HPDE6-E6E7 (cell line): ENCODE data around the gene CAST.

ENCODE experiments used
- DNase-seq: peaks from one replicate; pipeline ENCODE4 v3.0.0; 2011; ENCODE audit warnings: missing footprints; ENCODE audit errors: extremely low spot score

The CAST gene

DNA sequence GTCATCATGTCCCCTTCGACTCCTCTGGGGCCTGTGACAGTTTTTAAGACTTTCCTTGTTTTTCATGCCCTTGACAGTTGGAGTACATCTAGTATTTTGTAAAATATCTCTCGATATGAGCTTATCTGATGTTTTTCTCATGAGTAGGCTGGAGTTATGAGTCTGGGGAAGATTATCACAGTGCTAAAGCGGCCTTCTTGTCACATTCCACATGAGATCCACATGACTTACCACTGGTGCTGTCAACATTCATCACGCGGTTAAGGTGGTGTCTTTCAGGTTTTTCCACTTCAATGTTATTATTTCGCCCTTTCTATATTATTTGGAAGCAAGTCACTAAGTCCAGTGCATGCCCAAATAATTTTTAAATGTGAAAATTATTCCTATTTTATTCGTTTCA, 17.1 kb upstream of the CAST start:
- DNase-seq, result no peak

DNA sequence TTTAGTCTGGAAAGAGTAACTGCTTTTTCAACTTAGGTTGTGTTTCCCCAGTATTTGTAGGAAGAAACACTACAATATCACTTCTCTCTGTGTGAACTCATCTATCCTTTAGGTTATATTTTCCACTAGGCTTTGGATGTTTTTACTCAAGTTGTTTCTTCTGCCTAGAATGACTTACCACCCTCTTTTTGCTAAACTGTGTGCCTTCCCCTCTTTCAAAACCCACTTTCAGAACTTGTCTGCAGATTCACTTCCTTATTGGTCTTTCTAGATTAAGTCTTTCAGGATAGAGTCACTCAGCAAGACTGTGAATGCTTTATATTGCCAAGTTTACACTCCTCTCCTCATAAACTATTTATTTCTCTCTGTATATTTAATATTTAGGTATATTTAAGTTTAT, 14.2 kb upstream of the CAST start:
- DNase-seq, result no peak

DNA sequence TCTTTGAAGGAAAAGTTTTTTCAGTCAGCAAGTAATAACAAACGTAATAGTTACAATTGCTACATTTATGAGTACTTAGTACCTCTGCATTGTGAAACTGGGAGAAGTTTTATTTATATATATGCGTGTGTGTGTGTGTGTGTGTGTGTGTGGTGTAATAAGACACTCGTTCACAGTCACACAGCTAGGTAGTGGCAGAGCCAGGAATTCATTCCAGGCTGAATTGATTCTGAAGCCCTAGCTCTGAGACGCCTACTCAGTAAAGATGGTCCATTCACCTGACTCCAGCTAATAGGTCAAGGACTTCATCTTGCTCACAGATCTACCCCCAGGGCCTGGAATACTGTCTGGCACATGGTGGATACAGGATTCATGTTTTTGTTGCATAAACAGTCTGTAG, 13.6 kb upstream of the CAST start:
- DNase-seq, result no peak

DNA sequence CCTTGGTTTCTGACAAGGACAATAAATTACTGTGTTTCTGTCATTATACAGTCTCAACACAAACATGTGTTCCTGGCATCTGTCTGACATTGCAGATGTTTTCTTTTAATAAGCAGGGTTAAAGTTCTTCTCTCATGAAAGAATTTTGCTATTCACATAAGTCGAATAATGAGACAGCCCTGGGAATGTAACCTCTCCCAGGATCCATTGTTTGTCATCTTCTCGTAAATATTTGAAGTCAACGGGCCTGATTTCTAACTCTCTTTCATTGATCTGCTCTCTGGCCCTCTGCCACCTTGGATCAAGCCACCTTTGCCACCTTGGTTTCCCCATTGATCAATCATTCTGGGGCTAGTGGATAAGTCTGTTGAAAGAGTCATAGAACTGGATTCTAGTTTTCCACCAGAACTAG, 12.9 kb upstream of the CAST start:
- no peak for DNase-seq

DNA sequence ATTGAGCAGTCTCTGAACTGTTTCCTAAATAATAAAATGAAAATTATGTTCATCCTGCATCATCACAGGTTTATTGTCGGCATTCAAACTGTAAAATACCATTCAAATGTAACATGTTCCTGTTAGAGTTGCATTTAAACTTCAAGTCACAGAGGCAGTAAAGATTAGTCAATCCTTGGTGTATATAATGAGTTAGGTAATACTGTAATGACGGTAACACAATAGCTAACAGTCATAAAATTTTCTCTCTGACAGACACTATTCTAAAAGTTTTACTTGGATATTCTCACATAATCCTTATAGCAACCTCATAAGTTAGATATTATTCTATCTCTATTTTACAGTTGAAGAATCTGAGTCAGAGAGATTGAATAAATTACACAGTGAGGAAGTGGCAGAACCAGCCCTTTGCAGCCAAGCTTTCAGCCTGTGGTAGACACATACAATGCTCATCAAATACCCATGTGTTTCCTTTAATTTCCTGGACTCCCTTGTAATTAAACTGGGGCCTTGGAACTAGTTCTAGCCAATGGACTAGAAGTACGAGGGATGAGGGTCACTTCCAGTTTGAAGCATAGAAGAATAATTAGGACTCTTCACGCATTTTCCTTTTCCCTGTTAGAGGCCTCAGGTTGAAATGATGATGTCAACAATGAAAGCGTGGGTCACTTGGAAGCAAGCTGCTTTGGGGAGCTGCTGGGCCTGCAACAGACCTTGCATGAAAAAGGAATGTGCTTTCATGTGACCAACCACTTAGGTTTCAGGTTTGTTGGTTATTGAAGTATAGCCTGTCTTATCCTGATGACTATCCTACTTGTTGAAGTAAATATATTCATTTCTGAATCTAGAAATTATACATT, 12.3 kb upstream of the CAST start:
- DNase-seq, result no peak

DNA sequence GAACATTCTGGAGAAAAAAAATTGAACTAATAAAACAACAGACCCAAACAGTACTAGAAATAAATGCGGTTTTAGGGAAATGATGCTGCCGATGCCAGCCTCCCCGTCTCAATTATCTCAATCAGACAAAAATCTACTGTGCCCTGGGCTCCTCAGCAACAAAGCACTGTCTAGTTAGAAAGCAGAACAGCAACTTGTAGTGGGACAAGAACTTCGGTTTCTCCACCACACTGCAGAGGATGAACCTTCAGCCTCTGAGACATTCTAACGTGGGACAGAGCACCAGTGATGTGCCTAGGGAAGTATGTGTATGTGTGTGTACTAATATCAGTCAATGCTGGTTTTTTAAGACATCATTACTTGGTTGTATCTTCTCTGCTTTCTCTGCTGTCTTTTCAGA, 11.1 kb upstream of the CAST start:
- no peak for DNase-seq

DNA sequence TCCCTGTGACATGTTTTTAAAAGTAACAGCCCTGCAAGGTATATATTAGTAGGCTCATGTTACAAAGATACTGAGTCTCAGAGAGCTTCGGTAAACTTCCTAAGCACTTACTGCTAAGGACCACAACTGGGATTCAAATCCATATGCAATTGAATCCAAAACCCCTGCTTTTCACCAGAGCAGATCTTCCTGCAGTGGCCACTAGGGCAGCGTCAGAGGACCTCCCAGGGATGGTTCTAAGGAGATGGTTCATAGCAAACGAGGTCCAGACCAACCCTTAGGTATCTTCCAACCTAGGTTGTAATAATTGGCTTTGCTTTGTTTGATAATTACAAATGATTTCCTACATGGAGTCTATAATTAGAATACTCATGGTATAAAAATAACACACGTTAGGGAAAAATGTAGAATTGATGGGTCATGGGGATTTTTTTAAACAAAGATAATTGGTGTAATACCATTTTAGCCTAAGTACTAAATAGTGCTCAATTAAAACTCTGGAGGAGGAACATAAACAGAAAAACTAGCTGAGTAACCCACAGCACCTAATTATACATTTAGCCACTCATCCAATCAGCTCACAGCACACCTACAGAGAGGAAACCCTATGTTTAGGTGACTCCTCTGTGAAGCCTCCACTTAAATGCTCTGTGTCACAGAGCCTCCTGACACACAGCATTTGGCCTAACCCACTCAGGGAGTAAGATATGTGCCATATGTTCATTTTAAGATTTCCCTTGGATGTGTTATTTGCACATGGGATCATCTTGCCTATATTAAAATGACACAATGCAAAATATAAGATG, 10.0 kb upstream of the CAST start:
- no peak for DNase-seq

DNA sequence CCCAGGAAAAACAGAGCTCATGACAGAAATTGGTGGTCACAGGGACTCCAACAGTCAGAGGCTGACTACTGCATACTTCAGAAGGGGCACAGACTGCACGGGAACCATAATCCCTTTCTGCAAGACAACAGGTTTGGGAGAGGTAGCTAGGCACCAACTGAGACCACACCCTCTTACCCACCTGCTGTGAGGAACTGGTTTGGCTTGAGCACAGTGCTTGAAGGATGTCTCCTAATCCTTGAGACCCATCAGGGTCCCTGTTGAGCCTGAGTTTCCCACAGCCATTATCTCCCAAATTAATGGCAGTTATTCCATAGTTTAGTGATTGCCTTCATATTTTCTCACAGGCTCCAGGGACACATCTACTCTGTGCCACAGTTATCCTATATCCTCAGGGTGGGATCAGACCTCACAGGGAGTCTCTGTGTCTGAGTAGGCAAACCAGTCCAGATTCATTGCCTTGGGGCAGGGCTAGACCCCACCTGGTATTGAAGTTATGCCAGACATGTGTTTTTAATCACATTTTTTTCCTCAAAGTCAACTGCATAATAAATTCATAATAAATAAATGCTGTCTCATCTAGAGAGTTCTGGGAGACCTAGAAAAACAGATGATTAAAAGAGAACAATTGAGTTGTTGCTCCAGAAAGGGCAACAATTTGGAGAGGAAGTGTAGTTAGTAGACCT, 9.3 kb upstream of the CAST start:
- DNase-seq, result no peak

DNA sequence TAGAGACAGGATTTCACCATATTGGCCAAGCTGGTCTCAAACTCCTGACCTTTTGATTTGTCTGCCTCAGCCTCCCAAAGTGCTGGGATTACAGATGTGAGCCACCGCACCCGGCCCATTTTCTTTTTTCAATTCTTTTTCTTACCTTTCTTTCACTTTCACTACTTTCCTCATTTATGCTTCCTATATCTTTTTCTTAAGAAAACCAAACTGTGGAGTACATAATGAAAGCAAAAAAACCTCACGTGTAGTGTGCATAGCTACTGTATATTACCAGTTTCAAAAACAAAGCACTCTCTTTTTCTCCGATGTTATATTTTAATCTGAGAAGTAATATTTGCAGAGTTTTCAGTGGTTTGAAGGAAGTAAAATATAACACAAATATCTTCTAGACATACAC, 8.0 kb upstream of the CAST start:
- no peak for DNase-seq

DNA sequence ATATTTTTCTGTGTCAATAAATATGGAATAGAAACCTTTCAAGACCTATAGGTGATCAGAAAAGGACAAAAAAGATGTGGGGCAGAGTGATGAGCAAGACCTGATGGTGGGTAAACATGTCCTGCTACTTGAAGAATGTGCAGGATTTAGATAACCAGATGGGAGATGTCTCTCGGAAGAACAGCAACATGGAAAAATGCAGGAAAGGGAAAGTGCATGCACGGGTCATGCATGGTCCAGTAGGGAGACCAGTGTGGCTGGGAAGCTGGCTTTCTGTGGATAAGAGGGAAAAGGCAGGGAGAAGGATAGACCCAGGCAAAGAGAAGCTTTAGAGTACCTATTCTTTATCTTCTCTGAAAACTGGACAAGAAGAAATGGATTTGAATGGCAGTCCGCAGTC, 7.1 kb upstream of the CAST start:
- DNase-seq, result no peak

DNA sequence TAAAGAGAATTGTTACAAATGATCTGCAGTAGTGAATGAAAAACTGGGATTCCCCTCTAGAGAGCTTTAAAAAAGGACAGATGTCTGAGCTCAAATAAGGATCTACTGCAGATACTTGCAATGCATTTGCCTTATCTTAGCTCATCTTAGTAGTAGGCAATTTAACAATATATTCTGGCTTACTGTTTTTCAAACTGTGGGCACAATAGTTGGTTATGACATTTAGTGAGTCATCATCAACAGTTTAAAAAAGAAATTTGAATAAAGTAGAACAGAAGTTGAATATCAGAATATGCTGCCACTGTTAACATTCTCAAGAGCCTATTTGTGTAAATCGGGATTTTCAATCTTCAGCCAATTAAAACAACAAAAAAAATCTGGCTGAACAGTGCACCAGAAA, 6.7 kb upstream of the CAST start:
- no peak for DNase-seq

DNA sequence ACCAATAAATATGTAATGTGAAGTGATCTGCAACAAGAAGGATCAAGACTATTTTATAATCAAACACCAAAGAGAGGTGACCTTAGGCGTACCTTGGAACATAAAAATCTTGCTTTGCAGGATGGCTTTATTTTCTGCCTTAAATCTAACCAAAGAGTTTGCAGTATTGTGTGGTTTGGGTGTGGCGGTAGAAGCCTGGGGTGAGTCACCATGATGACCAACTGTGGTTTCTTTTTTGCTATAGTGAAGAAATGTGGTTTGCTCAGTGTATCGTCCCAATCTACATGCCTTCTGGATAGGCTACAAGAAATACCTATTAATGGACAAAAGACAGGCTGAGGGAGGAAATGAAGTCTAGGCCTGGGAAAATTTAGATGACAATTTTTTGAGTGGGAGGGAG, 5.1 kb upstream of the CAST start:
- peak; percentile 77 for DNase-seq

DNA sequence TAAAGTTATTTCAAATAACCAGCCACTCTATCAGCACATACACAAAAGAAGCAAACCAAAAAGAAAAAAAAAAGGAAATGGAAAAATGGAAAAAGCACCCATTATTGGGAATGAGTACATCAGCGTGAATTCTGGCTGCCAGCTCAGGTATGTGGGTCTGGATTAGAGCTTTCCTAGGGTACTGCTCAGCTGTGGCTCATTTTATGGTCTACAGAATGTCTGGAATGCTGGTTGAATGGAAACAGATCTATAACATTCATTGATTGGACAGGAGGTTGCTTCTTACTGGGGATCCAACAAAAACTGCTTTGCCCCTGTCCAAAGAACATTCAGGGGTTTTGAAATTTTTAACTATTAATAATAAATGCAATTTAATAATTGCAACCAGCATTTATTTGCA, 3.9 kb upstream of the CAST start:
- no peak for DNase-seq

DNA sequence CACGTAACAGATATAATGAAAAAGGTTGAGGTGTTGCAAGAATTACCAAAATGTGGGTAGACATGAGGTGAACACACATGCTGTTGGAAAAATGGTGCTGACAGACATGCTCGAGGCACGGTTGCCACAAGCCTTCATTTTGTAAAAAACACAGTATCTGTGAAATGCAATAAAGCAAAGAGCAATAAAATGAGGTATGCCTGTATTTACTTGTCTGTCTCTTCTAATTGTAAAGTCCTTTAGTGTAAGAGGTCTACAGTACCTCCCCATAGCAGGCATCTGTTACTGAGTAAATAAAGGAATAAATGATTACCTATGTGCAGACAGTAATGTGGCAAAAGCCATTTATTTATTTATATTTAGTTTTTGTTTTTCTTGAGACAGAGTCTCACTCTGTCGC, 3.0 kb upstream of the CAST start:
- DNase-seq, result no peak

DNA sequence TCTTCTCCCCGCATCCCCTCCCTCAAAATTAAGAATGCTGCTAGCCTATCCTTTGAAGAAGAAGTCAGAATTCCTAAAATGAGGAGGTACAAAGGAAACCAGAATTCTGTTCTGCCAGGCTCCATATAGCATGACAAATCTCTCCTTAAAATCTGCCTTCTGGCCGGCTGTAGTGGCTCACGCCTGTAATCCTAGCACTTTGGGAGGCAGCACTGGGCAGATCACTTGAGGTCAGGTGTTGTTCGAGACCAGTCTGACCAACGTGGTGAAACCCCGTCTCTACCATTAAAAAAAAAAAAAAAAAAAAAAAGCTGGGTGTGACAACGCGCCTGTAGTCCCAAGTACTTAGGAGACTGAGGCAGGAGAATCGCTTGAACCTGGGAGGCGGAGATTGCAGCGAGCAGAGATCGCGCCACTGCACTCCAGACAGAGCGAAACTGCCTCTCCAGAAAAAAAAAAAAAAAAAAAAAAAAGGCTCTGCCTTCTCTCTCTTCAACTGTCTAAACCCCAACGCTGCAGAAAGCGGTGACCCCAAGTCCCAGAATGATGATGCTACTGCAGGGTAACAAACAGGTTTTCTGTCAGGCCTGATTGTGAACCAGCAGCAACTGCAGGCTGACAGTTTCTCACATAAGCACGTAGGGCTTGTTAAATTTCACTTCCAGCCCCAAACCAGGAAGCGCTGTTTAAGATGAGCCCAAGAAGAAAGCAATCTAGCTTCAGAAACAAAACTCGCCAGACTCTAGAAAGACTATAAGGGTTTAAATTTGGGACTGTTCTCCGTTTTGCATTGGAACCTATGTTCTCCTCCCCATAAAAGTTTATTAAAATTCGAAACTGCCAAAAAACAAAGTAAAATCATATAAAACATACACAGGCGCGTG, 963 bp upstream of the CAST start:
- no peak for DNase-seq

DNA sequence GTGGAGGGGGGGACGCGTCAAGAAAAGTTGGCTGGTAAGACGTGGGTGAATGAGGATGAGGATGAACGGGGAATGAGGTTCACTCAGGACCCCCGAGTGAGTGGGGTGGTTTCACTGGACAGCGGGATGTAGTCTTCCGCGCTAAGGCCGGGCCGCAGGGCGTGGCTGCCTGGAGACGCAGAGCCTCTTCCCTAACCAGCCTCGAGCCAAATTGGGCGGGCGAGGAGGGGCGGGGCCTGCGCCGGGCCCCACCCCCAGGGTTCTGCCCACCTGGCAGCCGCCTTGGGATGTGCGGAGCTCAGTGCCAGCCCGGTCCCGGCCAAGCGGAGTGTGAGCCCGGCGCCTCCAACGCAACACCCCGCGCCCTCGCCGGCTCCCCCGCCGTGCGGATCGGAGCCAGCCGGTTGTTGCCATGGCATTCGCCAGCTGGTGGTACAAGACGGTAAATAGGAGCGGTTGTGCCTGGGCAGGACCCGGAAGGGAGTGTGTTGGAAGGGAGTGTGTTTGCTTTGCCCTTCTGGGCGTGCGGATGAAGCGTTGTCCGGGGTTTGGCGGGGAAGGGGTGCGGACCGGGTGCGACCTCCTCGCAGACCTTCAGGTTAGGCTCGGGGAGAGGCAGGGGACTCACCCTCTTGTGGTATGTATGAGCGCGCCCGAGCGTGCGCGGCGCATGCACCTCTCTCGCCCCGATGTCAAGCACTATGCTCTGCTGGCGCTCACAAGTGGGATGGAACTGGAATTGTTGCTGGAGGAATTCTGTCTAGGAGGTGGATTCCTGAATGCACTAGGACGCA, 746 bp downstream of the CAST start:
- DNase-seq, result peak; percentile 91

DNA sequence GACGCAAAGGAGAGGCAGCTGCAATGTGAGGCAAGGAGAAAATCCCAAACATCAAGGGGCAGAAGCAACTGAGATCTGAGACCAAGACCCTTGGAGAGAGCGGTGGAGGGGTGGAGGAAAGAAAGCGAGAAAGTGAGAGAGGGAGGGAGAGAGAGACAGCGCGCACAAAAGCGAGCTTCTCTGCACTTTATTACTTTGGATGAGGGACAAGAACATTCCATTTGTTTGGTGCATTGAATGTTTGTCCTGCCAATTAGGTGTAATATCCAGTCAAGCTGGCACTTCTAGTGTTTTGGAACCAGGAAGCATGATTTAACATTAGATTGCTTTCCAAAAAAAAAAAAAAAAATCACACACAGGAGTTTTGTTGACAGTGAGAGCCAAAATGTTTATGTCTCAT, 1.4 kb downstream of the CAST start:
- no peak for DNase-seq

DNA sequence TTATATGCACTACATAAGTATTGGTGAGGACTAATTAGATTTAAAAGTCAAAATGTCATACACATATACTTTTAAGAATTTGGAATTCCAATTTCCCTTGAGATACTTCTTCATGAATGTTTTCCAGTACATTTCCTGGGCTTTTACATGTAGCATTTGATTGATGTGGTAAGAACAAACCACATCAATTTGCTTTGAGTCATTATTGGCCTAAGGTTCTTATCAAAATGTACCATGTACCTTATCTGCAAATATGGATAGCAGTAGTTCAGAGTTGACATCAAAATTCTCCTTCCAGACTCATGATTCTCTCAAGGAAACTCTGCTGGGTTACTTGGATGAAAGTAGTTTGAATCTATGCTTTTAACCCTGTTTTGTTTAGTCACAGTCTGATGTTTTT, 2.5 kb downstream of the CAST start:
- no peak for DNase-seq

DNA sequence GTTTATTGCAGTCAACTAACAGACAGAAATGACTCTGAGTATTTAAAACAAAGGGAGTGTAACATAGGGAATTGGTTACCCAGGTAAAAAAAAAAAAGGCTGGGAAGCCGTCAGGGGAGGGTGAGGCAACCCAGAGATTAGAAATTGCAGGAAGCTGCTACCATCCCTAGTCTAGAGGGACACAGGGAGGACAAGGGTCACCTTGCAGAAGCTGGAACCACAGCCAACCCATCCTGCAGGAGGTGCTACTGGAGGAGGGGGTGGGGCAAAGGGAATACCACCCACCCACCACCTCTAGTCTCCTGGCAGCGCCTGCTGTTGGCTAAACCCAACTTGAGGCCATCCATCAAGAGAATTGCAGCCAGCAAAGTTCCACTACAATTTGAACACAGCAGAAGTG, 6.5 kb downstream of the CAST start:
- no peak for DNase-seq

DNA sequence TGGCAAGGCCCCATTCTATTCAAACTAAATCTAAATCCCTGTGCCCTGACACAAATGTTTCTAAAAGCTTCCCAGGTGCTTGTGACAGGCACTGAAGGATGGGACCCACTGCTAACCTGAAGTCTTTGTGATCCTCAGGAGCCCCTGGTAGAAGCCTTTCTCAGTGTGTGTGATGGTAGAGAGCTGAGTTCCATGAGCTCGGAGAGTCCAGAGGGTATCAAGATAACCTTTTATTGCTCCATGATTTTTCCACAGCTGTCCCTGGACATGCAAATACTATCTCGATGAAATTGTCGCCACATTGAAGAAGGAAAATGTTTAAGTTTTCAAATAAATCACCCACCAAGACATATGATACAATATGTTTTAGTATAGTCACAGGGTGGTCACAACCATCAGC, 7.7 kb downstream of the CAST start:
- DNase-seq, result no peak

DNA sequence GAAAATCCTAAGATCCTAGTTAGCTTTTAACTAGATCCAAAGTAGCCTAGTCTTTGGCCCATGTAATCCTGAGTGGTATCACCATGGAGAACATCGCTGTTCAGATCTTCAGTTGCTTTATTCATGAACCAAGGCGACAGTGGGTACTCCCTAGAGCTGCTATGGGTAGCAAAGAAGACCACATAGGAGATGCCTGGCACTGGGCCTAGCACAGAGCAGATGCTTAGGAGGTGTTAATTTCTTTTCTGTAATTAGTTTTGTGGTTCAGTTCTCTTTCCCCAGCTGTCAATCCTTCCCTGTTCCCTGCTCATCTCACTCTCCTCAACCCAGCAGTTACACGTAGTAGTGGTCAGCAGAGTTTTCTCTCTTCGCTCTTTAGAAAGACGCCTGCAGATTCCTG, 9.3 kb downstream of the CAST start:
- DNase-seq, result no peak
